NCI-H69 (cell line): ENCODE results near the gene CARS1.

Experiments used
- DNase-seq: peaks from one replicate; lab custom pipeline; 2025; lab: John Stamatoyannopoulos, UW

Gene CARS1

DNA sequence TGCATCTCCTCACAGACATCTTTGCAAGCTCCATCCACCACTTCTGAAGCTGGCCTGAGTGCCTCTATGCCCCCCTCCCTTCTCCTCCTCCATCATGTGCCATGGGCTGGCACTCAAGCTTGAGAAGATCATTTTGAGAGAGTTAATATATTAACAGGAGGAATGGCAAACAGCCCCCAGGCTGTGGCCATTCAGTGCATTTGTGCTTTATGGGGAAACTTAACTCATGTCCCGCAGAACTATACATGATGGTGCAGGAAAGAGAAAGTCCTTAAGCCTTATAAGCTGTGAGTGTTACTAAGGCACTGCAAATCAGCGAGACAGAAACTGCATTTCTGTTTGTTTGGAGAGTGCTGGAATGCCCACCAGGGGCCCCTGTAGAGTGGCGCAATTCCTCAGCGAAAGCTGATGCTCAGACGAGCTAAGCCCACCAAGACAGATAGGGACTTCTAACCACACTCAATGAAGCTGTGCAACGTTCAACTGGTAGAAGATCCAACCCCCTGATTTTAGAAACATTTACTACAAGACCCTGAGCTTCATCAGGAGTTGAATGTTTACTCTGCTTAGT is 101.2 kb downstream of the CARS1 start:
- no peak for DNase-seq

DNA sequence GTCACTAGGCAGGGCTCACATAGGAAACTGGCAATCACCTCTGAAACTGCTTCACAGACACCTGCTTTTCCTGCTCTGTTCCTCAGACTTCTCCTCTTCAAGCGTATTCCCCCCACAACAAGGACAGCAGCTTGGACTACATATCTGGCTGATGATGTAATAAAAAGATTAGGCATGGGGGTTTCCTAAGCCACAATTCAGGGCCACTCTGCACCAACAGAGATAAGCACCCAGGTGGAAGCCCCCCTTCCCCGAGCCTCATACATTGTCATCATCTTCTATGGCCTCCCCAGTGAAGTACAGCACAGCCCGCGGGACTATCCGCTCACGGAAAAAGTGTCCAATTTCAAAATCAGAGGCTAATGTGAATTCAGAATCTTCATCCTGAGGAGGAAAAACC is 103.0 kb downstream of the CARS1 start:
- DNase-seq, result no peak

GRCh38 chr11:2952290-2952689 is 104.9 kb downstream of the CARS1 start:
- no peak for DNase-seq

DNA sequence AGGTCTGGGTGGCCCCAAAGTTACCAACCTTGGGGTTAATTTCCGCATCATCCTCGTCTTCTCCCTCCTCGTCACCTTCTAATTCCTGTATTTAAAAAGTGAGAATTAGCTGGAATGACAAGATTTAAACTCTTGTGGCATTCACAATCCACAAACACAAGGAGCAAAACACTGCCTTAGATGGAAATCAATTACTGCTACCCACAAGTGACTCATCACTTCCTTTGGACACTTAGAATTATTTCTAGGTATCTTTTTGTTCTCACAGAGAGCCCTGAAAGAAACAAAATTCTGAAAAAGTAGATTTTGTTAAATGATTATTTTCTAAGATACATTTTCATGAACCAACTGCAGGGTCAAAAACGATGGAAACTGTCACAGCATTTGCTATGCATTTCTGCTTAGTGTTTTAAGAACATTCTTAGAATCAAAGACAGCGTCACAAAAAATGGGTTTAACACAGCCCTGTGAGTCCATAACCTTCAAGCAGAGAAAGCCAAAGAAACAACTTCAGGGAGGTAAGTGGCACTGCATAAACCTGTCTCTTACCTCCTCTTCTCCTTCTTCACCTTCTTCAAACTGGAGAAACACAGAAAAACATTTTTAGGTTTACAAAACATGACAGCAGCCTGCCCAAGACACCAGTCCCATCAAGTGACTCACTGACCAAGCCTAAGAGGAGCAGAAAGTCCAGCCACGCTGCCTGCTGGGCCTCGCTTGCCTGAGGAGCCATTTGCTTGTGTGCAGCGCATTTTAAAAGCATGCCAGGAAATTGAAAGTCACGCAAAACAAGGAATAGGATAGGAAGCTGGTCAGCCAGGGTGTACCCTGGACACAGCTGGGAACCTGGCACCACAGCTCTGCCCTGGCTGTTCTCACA is 105.8 kb downstream of the CARS1 start:
- DNase-seq, result no peak
